HG03135 (cell line): ENCODE data around the gene FBXO11.
"Not testable (repeated sequence)": the region's sequence is repeated elsewhere in the genome, so short reads cannot be mapped to it uniquely, and the experiment has no call there.

ENCODE experiments used
- ATAC-seq: cut with Tn5 transposase; IDR thresholded peaks from one replicate; pipeline ENCODE4 v1.9.1; 2021; ENCODE audit warnings: mild to moderate bottlenecking, moderate library complexity; ENCODE audit not compliant: unreplicated experiment

Gene FBXO11

DNA sequence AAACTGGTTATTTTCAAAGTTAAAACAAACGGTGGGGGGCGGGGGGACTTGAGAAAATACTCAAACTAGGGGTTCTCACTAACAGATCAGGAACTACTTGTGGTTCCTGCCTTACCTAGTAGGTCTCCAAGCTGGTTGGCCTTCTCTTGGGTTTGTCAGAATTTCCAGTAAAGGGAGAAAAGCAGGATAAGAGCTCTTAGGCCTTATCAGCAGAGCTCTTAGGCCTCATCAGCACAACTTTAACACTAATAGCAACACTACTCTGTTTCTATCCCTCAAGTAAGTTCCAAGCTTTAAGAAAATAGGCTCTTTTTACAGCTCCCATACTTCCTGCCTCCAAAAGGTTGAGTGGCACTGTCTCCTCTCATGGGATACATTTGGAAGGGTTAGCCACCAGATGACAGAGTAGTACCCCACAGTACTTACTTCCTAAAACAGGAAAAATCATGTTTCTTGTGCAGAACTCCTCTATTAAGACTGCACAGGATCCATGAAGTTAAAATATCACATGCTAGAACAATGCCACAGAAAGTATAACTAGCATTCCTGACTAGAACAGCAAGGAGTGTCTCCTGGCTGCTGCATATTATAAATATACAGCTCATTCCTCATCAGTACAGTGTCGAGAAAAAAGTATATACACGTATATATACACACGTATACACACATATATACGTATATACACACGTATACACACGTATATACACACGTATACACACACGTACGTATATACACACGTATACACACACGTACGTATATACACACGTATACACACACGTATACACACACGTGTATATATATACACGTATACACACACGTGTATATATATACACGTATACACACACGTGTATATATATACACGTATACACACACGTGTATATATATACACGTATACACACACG, 6.1 kb downstream of the FBXO11 start:
- no peak for ATAC-seq

DNA sequence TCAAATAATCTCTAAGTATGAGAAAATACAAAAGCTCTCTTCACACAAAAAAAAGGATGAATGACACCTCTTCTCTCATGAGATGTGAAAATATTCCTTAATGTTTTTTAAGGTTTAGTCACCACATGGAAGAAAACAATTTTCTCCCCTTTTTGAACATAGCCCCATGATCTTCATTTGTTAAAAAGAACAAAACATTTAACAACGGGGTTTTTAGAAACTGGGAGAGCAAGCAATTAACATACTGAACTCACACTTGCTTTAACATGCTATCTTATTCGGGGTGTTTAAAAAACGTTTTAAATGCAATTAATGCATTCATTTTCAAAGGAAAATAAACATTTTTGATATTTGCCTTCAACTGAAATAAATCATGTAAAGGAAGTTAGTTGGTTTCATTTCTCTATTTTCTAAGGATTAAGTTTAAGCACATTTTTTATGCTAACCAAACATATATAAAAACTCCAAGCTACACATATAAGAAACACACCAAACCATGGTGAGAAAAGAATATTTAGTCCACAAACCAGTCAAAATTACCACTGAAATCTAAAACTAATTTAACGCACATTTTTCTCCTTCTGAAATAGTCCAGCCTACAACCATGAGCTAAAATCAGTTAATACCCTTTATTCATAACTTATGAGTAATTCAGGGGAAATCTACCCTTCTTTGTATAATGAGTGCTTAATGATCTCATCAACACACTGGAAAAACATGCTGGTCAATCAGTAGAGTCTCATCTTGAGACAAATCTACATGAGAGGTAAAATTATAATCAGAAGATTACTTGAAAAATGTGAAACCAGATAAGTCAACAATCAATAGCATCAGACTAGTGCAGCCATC, 8.2 kb downstream of the FBXO11 start:
- no peak for ATAC-seq

DNA sequence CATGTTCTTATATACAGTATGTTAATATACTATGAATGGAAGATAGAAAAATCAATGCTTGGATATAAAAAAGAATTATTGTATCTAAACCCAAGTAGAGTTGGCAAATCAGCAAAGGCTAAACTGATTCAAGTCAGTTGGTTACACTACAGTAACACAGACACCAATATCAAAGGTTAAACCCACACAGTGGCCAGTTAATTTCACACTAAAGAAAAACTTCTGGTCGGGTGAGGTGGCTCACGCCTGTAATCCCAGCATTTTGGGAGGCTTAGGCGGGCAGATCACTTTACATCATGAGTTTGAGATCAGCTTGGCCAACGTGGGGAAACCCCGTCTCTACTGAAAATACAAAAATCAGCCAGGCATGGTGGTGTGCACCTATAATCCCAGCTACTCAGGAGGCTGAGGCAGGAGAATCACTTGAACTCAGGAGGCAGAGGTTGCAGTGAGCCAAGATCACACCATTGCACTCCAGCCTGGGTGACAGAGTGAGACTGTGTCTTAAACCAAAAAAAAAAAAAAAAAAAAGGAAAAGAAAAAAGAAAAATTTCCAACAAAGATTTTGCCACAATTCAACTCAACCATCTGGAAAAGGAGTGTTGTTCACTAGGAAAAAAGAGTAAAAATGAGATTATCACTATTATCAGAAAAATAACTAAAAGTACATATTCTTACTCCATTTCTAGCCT, 9.0 kb downstream of the FBXO11 start:
- ATAC-seq, result not testable (repeated sequence)

DNA sequence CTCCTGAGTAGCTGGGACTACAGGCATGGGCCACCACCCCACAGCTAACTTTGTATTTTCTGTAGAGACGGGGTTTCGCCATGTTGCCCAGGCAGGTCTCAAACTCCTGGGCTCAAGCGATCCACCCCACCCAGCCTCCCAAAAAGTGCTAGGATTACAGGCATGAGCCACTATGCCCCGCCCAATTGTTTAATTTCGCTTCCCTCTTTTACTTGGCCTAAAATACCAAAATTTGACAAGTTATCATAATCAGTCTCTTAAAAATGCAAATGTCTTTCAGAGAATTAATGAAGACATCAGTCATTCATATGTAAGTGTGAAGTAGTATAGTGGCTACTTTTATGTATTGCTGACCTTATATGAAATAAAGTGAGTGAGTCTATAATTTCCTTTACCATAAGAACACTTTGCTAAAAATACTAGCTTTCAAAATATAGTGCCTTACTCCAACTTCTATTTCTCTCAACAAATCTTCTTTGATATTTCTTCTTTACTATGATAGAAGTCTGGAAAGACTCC, 9.8 kb downstream of the FBXO11 start:
- no peak for ATAC-seq

DNA sequence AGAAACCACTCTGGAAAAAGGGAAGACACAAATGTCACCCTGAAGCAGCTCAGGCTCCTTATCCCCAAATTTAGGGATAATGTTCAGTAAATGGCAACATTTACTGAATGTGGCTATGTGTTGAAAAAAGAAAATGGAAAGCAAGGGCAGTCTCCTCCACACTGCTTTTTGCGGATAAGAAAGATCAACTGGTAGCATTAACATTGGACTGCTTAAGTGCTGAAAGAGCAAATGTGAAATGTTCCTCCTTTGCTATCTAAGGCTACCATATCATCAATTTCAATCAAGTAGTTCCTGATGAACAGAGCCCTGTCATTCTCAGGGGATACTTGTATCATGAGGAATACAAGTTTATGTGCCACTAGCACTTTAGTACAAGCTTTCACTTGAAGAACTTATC, 12.5 kb downstream of the FBXO11 start:
- no peak for ATAC-seq

DNA sequence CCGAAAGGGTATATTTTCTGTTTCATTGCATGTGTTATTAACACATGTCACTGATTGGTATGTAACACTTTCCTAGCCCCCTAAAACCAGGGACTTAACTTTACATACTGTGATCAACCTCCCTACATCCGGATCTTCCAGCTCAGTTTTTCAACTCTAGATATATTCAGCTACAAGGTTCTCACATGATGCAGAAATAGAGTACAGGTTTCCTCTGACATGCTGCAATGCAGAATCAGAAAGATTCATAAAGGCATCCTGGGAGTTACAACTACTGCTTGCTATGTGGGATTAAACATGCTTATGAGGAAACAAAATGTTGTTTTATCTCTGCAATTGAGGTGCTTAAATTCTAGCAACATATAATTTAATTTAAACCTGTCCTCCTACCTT, 14.0 kb downstream of the FBXO11 start:
- ATAC-seq, result no peak

DNA sequence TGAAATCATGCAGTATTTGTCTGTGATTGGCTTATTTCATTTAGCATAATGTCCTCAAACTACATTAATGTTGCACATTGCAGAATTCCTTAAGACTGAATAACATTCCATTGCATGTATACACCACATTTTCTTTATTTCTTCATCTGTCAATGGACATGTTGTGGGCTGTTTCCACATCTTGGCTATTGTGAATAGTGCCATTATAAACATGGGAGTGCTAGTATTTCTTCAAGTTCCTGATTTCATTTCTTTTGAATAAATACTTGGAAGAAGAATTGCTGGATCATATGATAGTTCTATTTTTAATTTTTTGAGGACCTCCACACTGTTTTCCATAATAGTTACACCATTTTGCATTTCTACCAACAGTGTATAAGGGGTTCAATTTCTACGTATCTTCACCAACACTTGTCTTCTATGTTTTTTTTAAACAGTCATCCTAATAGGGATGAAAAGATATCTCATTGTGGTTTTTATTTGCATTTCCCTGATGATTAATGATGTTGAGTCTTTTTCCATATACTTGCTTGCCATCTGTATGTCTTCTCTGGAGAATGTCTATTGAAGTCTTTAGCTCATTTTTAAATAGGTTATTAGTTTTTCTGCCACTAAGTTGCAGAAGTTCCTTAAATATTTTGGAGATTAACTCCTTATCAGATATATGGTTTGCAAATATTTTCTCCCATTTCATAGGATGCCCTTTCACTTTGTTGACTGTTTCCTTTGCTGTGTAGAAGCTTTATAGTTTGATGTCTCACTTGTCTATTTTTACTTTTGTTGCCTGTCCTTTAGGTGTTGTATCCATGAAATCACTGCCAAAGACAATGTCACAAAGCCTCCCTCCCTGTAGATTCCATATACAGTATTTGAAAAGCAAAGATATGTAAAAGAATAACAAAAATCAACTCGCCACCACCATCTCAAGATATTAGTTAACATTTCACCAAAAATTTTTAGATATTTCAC, 14.6 kb downstream of the FBXO11 start:
- ATAC-seq, result no peak

DNA sequence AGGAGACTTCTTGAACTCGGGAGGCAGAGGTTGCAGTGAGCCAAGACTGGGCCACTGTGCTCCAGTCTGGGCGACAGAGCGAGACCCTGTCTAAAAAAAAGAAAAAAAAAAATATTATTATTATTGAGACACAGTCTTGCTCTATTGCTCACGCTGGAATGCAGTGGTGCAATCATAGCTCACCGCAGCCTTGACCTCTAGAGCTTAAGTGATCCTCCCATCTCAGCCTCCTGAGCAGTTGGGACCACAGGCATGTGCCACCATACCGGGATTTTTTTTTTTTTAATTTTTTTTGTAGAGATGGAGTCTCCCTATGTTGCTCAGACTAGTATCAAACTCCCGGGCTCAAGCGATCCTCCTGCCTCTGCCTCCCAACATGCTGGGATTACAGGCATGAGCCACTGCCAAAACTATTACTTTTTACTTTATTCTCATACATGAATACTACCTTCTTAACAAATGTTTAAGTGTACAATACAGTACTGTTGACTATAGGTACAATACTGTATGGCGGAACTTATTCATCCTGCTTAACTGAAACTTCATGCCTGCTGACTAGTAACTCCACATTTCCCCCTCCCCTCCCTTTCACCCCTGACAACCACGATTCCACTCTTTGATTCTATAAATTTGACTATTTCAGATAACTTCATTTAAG, 15.5 kb downstream of the FBXO11 start:
- ATAC-seq, result no peak

DNA sequence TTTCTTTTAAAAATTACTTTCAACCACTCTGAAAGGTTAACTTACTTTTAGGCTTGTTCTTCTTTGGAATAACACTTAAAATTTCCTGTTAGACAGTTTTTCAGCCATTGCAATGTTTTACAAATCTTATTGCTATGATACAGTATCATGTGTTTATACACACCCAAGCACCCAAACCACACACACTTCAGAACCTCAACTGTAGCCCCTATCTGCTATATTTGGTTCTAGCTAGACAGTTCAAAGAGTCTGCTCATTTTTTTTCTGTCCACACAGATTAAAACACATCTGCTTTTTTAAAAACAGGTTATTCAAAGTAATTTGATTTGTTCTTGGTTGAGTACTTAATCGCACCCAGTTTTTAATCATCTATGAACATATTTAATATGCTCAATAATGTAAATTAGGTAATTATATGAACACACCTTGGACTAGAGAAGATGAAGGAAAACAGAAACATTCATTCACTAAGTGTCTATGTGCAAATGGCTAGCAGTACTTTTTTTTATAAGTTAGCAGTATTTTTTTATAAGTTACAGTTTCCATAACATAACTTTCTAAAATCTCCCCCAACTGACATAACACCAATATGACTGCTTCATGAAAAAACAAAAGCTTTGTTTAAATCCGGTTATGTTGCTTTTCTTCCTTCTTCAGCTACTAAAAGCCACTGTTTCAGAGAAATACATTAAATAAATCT, 17.6 kb downstream of the FBXO11 start:
- ATAC-seq, result no peak

DNA sequence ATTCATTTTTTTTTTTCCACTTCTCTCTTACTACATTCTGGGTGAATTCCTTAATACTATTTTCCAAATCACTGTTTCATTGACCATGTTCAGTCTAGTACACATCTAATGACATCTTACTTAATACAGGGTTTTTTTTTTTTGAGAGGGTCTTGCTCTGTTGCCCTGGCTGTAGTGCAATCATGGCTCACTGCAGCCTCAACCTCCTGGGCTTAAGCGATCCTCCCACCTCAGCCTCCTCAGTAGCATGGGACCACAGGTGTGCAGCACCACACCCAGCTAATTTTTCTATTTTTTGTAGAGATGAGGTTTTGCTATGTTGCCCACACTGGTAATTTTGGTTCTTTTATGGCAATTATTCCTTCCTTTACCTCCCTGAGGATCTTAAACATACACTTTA, 29.4 kb downstream of the FBXO11 start:
- no peak for ATAC-seq

DNA sequence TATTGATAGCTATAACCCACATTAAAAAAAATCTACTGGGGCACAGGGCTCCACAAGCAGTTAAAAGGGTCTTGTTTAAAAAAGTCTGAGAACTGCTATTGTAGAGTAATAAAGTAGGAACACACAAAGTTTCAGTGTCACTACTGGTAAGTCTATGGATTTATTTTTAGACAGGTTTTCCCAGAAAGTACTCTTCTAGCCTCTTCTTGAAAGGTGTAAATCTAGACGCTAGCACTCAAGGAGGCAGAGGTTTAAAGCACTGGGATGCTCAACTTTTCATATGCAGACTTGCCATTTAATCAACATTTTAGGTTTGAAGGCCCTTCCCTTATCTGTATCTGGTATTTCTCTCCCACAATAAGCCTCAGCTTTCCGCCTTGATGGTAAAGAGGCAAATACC, 33.4 kb downstream of the FBXO11 start:
- ATAC-seq, result no peak

DNA sequence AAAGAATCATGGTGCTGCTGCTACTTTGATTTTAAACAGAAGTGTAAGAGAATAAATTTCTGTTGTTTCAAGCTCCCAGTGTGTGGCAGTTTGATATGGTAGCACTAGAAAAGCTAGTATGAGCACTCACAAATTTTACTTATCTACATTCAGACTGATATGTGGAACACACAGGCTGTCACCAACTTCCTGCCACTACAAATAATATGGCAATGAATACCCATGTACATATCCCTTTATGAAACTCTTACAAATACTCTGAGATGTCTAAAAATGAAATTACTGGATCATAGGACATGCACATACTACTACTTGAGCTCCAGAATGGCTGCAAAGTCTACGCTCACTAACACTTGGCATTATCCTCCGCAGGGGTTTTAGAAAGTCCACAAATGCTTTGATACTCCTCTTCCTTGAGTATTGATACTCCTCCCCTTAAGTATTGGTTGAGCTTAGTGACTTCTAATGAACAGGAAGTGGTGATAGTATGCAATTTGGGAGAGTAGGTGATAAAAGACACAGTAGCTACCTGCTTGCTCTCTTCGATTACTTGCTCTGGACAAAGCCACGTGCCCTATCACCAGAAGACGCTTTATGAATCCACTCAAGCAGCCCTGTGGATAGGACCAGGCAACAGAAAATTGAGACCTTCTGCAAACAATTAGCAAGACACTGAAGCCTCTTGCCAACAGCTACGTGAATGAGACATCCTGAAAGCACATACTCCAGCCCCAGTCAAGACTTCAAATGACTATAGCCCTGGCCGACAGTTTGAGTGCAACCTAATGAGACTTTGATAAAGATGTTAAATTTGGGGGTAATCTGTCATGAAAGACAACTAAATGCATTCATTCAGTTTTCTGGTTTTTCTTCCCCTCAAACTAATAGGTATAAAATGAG, 35.4 kb downstream of the FBXO11 start:
- ATAC-seq, result no peak

DNA sequence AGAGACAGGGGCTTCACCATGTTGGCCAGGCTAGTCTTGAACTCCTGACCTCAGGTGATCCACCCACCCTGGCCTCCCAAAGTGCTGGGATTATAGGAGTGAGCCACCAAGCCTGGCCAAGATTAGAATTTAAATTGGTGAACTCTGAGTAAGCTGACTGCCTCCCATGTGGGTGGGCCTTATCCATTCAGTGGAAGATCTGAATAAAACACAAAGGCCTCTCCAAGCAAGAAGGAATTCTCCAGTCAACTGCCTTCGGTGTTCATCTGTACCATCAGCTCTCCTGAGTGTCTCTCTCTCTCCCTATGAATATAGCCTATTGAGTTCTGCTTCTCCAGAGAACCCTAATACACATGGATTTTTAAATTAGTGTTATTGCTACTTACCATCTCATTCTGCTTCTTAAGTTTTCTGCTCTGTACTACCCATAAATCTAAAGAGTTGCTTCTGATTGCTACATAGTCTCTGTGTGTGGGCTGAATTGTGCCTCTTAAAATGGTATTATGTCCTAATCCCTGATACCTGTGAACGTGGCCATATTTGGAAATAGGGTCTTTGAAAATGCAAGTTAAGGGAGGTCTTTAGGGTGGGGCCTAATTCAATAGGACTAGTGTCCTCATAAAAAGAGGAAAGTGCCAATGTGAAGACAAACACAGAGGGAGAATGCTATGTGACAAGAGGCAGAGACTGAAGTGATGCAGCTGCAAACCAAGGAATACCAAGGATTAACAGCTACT, 36.3 kb downstream of the FBXO11 start:
- no peak for ATAC-seq

DNA sequence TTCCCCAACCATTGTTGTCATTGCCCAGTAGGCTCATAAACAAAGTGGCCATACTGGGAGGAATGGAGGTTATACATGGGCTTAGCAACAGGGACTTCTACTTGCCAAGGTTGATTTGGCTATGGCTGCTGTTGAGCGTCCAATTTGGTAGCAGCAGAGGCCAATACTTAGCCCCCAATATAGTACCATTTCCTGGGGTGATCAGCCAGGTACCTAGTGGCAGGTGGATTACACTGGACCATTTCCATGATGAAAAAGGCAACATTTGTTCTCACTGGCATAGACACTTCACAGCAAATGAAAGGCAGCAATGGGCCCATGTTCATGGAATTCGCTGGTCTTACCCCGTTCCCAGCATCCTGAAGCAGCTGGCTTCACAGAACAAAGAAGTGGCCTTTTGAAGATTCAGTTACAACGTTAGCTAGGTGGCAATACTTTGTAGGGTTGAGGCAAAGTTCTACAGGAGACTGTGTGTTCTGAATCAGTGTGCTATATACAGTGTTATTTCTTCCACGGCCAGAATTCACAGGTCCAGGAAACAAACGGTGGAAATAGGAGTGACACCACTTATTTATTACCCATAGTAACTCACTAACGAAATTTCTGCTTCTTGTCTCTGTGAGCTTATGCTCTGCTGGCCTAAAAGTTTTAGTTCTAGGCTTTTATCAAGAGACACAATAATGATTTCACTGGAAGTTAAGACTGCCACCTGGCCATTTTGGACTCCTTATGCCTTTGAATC, 37.5 kb downstream of the FBXO11 start:
- no peak for ATAC-seq

DNA sequence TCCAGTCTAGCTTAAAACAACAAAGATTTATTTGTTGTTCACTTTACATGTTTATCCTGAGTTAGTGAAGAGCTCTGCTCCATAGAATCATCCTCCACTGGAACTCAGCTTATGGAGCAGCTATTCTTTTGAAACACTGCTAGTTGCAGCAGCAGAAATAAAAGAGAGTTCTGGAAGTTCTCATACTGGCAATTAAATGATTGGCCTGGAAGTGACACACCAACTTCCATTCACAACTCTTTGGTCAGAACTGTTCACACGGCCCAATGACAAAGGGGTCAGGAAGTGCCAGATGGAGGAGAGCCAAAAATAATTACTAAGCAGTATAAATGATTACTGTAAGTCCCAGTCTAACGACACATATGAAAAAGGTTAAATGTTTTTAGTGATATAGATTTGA, 39.1 kb downstream of the FBXO11 start:
- no peak for ATAC-seq

DNA sequence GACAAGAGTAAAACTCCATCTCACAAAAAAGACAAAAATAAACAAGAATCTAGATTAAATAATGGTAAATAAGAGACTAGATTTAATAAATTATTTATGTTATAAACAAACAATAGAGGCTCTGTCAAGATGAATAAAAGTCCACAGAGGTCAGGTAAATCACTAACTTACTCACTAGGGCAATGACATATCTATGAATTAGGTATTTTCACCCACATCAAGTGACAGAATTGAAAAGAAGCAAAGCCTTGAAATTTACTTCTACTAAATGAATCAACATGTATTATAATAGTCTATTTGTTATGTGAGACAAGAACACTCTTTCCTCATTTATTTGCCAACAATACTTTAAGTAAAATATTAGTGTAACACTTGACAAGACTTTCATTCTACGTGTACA, 41.7 kb downstream of the FBXO11 start:
- no peak for ATAC-seq

DNA sequence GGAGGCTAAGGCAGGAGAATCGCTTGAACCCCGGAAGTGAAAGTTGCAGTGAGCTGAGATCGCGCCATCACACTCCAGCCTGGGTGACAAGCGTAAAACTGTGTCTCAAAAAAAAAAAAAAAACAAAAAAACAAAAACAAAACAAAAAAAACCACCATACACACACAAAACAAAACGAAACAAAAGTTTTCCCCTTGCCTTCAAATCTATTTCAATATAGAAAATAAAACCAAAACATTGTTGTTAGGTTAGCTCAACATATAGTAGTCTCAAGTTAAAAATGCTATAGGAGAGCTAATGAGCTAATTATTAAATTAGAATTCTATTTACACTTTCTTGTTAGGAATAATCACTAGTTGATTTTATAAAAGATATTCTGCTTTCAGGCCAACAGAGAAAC, 43.3 kb downstream of the FBXO11 start:
- ATAC-seq, result no peak
